ENCODE results near the gene ESR2.
"Not testable (repeated sequence)": the region's sequence is repeated elsewhere in the genome, so short reads cannot be mapped to it uniquely, and the experiment has no call there.

Gene ESR2

GRCh38 chr14:64123241-64123822 lies 170.8 kb downstream of the ESR2 start:
- DNase-seq = no peak

GRCh38 chr14:64119980-64120379 lies 174.2 kb downstream of the ESR2 start:
- DNase-seq = no peak

GRCh38 chr14:64119500-64119899 lies 174.7 kb downstream of the ESR2 start:
- no peak for DNase-seq

GRCh38 chr14:64118892-64119291 lies 175.3 kb downstream of the ESR2 start:
- no peak for DNase-seq

GRCh38 chr14:64118403-64118742 lies 175.8 kb downstream of the ESR2 start:
- not testable (repeated sequence) for DNase-seq

GRCh38 chr14:64117671-64118402 lies 176.3 kb downstream of the ESR2 start:
- DNase-seq = no peak

- no peak for DNase-seq
Observed at GRCh38 chr14:64115401-64115800, 178.8 kb downstream of the ESR2 start.

- DNase-seq = no peak
Observed at GRCh38 chr14:64114796-64115195, 179.4 kb downstream of the ESR2 start.

GRCh38 chr14:64114166-64114565 lies 180.0 kb downstream of the ESR2 start:
- no peak for DNase-seq

- DNase-seq = no peak
Observed at GRCh38 chr14:64112867-64113678, 181.1 kb downstream of the ESR2 start.

GRCh38 chr14:64110802-64111201 lies 183.4 kb downstream of the ESR2 start:
- DNase-seq = no peak

- no peak for DNase-seq
Observed at GRCh38 chr14:64109819-64110554, 184.2 kb downstream of the ESR2 start.

- DNase-seq = no peak
Observed at GRCh38 chr14:64107438-64107837, 186.7 kb downstream of the ESR2 start.

- no peak for DNase-seq
Observed at GRCh38 chr14:64098120-64098519, 196.1 kb downstream of the ESR2 start.

- DNase-seq = no peak
Observed at GRCh38 chr14:64095620-64096019, 198.6 kb downstream of the ESR2 start.

GRCh38 chr14:64092940-64093339 lies 201.2 kb downstream of the ESR2 start:
- no peak for DNase-seq

- no peak for DNase-seq
Observed at GRCh38 chr14:64092338-64092737, 201.8 kb downstream of the ESR2 start.

- DNase-seq = no peak
Observed at GRCh38 chr14:64091217-64091616, 203.0 kb downstream of the ESR2 start.

- no peak for DNase-seq
Observed at GRCh38 chr14:64089920-64090319, 204.3 kb downstream of the ESR2 start.

GRCh38 chr14:64088647-64088964 lies 205.6 kb downstream of the ESR2 start:
- no peak for DNase-seq

GRCh38 chr14:64082837-64083236 lies 211.3 kb downstream of the ESR2 start:
- no peak for DNase-seq

- DNase-seq = no peak
Observed at GRCh38 chr14:64081174-64081746, 212.9 kb downstream of the ESR2 start.

GRCh38 chr14:64080452-64080851 lies 213.7 kb downstream of the ESR2 start:
- DNase-seq = no peak
